GM04503 (cell line): ENCODE results near the gene ROR1.

Source experiments
- DNase-seq: peaks from one replicate; pipeline ENCODE4 v3.0.0-alpha.2; 2012; ENCODE audit warnings: low read depth

The ROR1 gene

DNA sequence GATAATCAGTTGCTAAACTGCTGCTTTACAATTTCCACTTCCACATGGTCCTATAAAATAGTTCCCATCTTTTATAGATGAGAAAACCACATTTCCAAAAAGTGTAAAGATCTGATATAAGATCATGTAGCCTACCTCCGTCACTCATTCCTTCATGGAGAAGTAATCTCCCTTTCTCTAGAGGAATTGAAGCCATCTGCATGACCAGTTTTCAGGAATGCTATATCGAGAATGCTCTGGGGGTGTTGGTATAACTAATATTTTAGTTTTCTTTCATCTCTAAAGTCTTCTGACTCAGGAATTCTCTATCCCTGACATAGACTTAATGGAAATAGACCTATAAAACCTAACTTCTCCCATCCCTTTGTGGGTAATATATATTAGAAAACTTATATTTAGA is 256.6 kb downstream of the ROR1 start:
- no peak for DNase-seq

GRCh38 chr1:64031236-64031635 is 257.4 kb downstream of the ROR1 start:
- DNase-seq: no peak

- DNase-seq: no peak
Measured at GRCh38 chr1:64033667-64034220, 259.9 kb downstream of the ROR1 start.

- DNase-seq: no peak
Measured at GRCh38 chr1:64036549-64036948, 262.7 kb downstream of the ROR1 start.

- no peak for DNase-seq
Measured at GRCh38 chr1:64038119-64038518, 264.3 kb downstream of the ROR1 start.

GRCh38 chr1:64038965-64039364 is 265.1 kb downstream of the ROR1 start:
- DNase-seq: no peak

GRCh38 chr1:64039390-64039926 is 265.6 kb downstream of the ROR1 start:
- DNase-seq: peak; percentile 93

DNA sequence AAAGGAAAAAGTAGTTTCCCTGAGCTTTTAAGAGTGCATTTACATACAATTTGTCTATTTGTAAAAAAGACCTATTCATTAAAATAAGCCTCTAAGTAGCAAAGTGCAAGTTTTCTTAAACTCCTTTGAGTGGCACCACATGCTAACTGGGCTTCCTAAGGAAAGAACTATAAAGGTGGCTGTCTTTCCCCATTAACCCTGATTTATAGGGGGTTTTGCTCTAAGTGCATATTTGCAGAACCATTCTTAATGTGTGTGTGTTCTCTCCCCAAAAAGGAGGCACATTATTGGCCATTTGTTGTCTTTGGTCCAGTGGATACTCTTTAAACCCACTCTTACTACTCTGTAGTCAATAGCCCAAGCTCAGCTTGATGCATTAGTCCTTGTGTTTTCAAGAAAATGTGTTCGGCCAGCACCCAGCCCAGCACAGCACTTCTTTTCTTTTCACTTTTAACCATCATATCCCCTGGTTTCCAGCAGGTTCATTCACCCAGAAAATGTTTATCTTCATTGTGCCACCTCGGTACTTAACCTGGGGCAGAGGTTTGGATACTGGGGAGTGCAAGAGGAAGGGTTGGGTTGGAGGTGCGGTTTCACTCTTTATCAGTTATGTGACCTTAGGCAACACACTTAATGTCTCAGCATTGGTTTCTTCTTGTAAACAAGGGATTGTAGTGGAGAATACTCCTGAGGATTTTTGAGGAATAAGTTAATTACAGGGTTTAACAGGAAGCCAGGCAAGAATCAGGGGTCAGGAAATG is 267.7 kb downstream of the ROR1 start:
- no peak for DNase-seq

GRCh38 chr1:64042331-64043100 is 268.7 kb downstream of the ROR1 start:
- peak; percentile 68 for DNase-seq

- no peak for DNase-seq
Measured at GRCh38 chr1:64043288-64043687, 269.5 kb downstream of the ROR1 start.

DNA sequence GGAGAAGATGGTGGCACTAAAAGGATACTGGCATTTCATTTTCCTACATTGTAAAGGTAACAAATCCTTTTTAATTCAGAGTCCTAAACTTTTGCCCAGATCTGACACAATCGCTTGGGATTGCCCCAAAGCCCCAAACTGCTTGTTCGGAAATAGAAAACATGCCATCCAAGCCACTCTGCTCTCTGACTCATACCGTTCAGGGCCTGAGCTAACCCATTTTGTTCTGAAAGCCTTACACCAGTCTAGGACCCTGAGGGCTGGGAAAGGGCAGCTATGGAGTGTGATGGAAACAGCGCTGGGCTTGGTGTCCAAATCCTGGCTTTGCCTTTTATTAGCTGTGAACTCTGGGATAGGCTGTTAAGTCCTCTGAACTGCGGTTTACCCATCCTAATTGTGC is 270.2 kb downstream of the ROR1 start:
- DNase-seq: peak; percentile 53

DNA sequence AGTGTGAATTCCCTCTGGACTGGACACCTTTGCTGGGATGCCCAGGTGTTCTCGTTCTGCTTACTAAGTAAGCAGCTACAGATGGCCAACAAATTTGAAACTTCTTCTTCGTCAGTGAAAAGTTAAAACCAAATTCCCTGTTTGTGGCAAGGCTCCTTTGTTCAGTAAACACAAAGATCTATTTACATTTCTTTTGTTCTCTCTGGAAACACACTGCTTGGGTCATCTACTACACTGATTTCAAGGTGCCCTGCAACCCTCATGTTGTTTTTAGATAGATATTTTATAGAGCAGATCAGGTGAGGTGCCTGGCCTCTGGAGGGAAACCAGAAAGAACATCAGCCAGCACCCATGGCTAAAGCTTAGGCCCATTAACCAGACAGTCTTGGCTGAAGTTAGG is 272.4 kb downstream of the ROR1 start:
- no peak for DNase-seq

DNA sequence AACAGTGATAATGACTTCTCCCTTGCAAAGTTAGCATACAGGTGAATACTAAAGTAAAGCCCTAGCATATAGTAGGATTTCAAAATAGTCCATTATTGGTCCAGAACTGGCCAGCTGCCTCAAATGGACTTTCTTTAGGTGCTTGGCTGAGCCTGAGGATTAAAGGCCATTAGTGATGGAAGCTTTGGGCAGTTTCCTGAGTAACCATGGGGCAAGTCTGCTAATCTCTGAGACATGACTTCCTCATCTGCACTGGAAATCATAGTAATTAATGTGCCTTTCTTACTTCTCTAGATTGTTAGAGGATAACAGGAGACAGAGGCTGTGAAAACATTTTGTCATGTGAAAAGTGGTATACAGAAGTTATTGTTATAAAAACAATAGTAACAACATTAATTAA is 273.1 kb downstream of the ROR1 start:
- no peak for DNase-seq

DNA sequence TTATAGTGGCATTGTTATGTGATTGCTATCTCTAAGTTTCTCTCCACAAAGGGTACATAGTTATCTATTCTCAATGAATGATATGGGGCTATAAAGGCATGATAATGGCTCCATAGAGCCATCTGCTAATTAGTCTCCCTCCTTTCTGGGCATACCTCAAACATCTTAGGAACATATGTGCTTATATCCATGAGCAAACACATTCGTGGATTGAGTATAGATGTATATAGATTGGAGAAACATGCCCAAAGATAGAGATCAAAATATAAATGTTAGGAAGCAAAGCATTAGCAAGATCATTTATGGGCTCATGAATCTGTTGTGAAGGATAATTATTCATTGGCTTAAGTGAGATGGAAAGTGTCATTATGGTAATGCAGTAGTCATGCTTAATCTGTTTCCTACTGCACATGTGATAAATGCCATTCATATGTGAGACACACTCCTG is 273.8 kb downstream of the ROR1 start:
- no peak for DNase-seq

- DNase-seq: no peak
Measured at GRCh38 chr1:64049900-64050540, 276.2 kb downstream of the ROR1 start.

- peak; percentile 35 for DNase-seq
Measured at GRCh38 chr1:64050601-64051000, 276.8 kb downstream of the ROR1 start.

DNA sequence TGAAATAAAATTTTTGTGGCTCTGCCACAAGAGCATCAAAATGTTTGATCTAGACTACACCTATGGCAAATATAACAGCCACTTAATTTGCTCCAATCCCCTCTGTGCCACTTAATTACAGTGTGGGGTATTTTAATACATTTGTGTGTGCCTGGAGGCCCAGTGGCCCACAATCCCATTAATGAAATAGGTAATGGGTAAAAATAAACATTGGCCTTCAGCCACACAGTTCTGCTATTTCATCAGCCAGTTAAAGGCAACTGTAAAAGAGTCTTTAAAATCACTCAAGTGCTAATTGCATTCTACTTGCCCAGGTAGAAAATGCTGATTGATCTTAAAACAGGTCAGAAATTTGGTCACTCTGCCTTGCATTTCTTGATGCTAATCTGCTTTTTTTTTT is 278.0 kb downstream of the ROR1 start:
- no peak for DNase-seq

GRCh38 chr1:64052777-64053176 is 279.0 kb downstream of the ROR1 start:
- DNase-seq: no peak

DNA sequence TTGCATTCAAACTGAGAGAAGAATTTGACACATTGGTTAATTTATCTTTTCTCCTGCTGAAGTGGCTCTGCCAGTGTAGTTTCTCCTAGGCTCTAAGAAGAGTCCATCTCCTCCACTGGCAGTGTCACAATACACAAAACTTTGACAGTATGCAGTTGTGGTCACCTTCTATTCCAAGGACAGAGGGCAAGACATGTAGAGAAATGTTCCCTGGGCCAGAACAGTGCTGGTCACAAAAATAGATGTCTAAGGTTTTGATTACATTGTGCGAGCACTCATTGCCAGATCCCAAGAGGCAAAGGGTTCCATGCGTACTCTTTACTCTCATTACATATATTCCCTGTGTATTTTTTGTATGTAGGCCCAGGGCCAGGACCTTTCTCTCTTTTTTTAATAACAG is 281.5 kb downstream of the ROR1 start:
- DNase-seq: no peak

GRCh38 chr1:64059556-64059955 is 285.7 kb downstream of the ROR1 start:
- DNase-seq: no peak

DNA sequence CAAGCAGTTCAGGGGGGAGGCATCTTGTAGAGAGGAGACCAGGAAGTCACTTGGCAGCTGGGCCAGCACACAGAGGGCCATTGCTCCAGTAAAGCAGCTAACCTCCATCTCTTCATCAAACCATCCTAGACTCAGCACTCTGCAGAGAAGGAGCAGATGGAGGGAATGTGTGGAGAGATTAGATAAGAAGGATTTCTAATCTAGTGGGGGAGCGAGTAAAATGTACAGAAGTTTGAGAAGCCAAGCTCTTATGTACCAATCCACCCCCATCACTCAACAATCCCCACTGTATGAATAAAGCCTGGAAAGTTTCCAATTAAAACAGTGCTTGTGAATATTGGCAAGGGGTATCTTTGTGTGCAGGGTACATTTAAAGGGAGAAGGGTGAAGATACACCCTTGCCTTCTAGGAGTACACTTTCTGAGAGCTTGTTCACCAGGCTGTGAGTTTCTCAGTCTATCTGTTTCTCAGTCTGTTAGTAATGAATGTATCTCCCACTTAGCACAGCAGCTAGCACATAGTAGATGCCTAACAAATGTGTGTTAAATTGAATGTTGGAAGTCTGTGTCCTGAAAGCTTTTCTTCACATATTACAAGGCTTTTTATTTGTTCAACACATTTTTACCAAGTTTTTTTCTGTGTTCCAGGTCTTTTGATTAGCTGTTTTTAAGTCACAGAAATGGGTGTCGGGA is 286.9 kb downstream of the ROR1 start:
- no peak for DNase-seq
